ENCODE results near the gene LBP. TPM values are rescaled to one million over a fixed set of nuclear protein-coding genes. Genes with fewer than 3 reads are reported as not detected.

LBP gene
- total and polyA plus RNA-seq, 10 donors = 0.09 to 0.13 (median 0.11) TPM; not detected in 7

DNA sequence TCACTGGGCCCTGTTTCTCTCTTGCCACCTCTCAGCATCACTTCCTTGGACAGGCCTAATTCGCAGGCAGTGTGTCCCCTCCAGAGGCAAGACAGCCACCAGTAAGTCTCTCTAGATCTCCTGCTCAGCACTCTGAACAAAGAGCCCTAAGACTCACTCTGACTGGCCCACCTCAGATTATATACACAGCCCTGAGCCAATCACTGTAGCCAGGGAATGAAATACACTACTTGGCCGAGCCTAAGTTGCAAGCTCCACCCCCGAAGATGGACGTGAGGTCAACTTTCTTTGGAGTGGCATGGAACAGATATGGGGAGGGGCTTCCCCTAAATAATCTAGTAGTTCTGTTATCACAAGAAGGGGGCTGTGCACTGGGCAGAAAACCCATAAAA lies 38.2 kb upstream of the LBP start:
- no peak for DNase-seq
- intact Hi-C loops (cut with DNase I; ENCODE audit: low total_unique reads) = no loop called here
- H3K27ac ChIP-seq = no peak overlapping the region
- H3K36me3 ChIP-seq = peaks cover 0 to 46% (median 0%) of the 10 kb centered on the region in 6 donors
- H3K27me3 ChIP-seq (replicated peaks in 1 of 7) = peaks cover 0 to 74% (median 12%) of the 10 kb centered on the region in 7 donors
- no peaks in the 10 kb centered on the region for H3K9me3 ChIP-seq
- H3K4me3 ChIP-seq = no peak overlapping the region
- 55 to 76% (median 59%) methylated on average over 4 of the region's 4 CpGs for WGBS, 5 donors
- TF ChIP-seq, protein P1, sequence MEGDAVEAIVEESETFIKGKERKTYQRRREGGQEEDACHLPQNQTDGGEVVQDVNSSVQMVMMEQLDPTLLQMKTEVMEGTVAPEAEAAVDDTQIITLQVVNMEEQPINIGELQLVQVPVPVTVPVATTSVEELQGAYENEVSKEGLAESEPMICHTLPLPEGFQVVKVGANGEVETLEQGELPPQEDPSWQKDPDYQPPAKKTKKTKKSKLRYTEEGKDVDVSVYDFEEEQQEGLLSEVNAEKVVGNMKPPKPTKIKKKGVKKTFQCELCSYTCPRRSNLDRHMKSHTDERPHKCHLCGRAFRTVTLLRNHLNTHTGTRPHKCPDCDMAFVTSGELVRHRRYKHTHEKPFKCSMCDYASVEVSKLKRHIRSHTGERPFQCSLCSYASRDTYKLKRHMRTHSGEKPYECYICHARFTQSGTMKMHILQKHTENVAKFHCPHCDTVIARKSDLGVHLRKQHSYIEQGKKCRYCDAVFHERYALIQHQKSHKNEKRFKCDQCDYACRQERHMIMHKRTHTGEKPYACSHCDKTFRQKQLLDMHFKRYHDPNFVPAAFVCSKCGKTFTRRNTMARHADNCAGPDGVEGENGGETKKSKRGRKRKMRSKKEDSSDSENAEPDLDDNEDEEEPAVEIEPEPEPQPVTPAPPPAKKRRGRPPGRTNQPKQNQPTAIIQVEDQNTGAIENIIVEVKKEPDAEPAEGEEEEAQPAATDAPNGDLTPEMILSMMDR (IDR thresholded peaks at IDR 0.05 in 8 of 11, conservative IDR thresholded peaks at IDR 0.05 in 3 of 11) = no peak
- no peak for TF ChIP-seq POLR2AphosphoS5 (IDR thresholded peaks at IDR 0.05)
- no peak for TF ChIP-seq POLR2A (IDR thresholded peaks at IDR 0.05)
- peaks cover 0 to 42% (median 10%) of the 10 kb centered on the region in 6 donors for H3K4me1 ChIP-seq

DNA sequence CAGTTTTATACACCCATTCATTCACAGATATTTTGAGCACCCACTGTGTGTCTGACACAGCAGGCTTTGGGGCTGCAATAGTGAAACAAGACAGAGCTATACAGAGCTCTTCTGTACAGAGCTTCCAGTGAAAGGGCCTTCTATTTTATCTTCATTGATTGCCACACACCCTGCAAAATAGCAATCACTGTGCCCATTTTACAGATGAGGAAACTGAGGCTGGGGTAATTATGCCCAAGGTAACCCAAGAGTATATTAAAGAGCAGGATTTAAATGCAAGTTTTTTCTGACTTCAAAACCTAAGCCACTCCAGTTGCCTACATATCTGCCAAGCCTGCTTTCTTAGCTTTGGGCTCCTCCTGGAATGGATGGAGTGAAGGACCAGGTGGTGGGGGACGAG lies 37.8 kb upstream of the LBP start:
- peaks cover 0 to 70% (median 12%) of the 10 kb centered on the region in 7 donors for H3K27me3 ChIP-seq (replicated peaks in 1 of 7)
- H3K9me3 ChIP-seq = no peaks in the 10 kb centered on the region
- peaks cover 0 to 38% (median 9%) of the 10 kb centered on the region in 6 donors for H3K4me1 ChIP-seq
- H3K36me3 ChIP-seq = peaks cover 0 to 46% (median 0%) of the 10 kb centered on the region in 6 donors
- no peak for TF ChIP-seq POLR2A (IDR thresholded peaks at IDR 0.05)
- TF ChIP-seq POLR2AphosphoS5 (IDR thresholded peaks at IDR 0.05) = no peak
- TF ChIP-seq, protein P1 (IDR thresholded peaks at IDR 0.05 in 8 of 11, conservative IDR thresholded peaks at IDR 0.05 in 3 of 11) = no peak
- H3K27ac ChIP-seq = no peak overlapping the region
- 0 to 97% (median 40%) methylated on average over 1 of the region's 1 CpG for WGBS, 5 donors
- no peak overlapping the region for H3K4me3 ChIP-seq
- intact Hi-C loops (cut with DNase I; ENCODE audit: low total_unique reads) = no loop called here
- no peak for DNase-seq

DNA sequence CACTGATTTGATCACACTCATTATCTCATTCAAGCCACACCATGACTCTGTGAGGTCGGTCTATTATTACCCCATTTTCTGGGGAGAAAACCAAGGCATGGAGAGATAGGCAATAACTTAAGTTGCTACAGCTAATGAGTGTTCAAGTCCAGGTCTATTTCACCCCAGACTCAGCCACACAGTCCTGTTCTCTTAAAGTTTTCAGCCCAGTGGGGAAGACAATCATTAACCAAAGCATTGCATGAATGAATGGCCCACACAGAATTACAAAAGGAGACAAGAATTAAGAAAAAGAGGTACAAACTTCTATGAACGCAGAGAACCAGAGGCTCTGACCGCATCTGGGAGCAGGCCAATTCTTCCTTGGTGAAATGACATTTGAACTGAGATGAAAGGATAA lies 35.2 kb upstream of the LBP start:
- peaks cover 0 to 14% (median 0%) of the 10 kb centered on the region in 6 donors for H3K4me1 ChIP-seq
- no peak for TF ChIP-seq POLR2AphosphoS5 (IDR thresholded peaks at IDR 0.05)
- TF ChIP-seq, protein P1 (IDR thresholded peaks at IDR 0.05 in 8 of 11, conservative IDR thresholded peaks at IDR 0.05 in 3 of 11) = no peak
- no peak for TF ChIP-seq POLR2A (IDR thresholded peaks at IDR 0.05)
- H3K27me3 ChIP-seq (replicated peaks in 1 of 7) = peaks cover 0 to 47% (median 0%) of the 10 kb centered on the region in 7 donors
- H3K9me3 ChIP-seq = no peaks in the 10 kb centered on the region
- no peak overlapping the region for H3K4me3 ChIP-seq
- intact Hi-C loops (cut with DNase I; ENCODE audit: low total_unique reads) = no loop called here
- DNase-seq = no peak
- 85 to 94% (median 87%) methylated on average over 3 of the region's 3 CpGs for WGBS, 5 donors
- H3K36me3 ChIP-seq = peaks cover 0 to 56% (median 0%) of the 10 kb centered on the region in 6 donors
- H3K27ac ChIP-seq = no peak overlapping the region

DNA sequence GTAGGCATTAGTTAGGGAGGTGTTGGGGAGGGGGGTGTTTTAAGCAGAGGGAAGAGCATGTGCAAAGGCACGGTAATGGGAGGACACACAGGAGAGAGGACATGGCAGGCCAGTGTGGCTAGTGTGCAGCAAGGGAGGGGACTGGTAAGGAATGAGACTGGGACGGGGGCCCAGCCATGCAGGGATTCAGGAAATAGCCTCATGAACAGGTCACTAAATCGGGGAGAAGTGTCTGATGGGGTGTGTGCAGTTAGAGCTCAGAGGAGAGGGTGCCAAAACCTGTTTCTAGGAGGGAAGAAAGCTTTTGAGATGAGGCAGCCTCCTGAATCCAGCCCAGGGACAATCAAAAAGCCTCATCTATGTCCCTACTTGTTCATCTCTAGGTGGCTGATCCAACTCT lies 34.8 kb upstream of the LBP start:
- H3K27ac ChIP-seq = no peak overlapping the region
- peaks cover 0 to 14% (median 0%) of the 10 kb centered on the region in 6 donors for H3K4me1 ChIP-seq
- DNase-seq = no peak
- WGBS, 5 donors = 61 to 70% (median 62%) methylated on average over 3 of the region's 3 CpGs
- H3K27me3 ChIP-seq (replicated peaks in 1 of 7) = peaks cover 0 to 47% (median 0%) of the 10 kb centered on the region in 7 donors
- TF ChIP-seq, protein P1 (IDR thresholded peaks at IDR 0.05 in 8 of 11, conservative IDR thresholded peaks at IDR 0.05 in 3 of 11) = no peak
- no peak for TF ChIP-seq POLR2AphosphoS5 (IDR thresholded peaks at IDR 0.05)
- no peaks in the 10 kb centered on the region for H3K9me3 ChIP-seq
- peaks cover 0 to 60% (median 0%) of the 10 kb centered on the region in 6 donors for H3K36me3 ChIP-seq
- intact Hi-C loops (cut with DNase I; ENCODE audit: low total_unique reads) = no loop called here
- no peak overlapping the region for H3K4me3 ChIP-seq

Data from spleen (tissue), 11 donors.